ENCODE data around the gene ITPKC. TPM values are rescaled to one million over a fixed set of nuclear protein-coding genes. Genes with fewer than 3 reads are reported as not detected.

The ITPKC gene
- polyA plus RNA-seq, 1 donor from 2014 or later: 16.8 TPM

DNA sequence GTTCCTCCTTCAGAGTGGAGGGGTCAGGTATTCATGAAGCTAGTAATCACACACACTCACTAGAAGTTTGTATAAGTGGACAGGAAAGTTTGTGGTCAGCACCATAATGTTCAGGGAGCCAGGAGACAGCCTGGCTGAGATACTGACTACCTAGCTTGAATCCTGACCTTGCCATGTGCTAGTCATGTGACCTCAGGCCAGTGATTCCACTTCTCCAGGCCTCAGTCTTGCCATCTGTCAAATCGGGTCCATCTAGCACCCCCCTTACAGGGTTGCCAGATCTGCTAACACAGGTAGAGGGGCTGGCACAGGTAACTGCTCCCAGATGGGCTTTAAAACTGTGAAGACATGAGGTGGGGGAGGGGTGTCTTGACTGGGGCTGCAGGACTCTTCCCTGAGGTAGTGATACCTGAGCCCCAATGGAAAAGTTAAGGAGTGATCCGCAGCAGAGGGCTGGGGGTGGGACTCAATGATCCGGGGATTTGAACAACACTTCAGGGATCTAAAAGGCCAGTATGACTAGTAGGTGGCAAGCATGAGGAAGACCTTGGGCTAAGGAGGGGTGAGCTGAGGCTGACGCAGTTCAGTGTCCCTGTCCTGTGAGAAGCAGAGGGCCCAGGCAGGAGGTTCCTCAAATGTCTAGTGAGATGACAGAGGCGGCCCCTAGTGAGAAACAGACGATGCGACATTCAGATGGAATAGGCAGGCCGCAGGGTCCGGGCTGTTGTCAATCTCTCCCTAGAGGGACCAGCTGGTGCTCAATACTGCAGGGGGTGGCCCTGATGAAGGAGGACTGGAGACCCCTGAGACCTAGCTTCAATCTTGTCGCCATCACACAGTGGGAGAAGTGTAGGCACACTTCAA, 24.8 kb downstream of the ITPKC start:
- H3F3A ChIP-seq (ENCODE audit: insufficient read depth, low read length, poor library complexity, severe bottlenecking): no peaks in the 10 kb centered on the region
- H3K9me3 ChIP-seq (ENCODE audit: low read length): no peaks in the 10 kb centered on the region
- H3K27me3 ChIP-seq (ENCODE audit: insufficient read depth, low read depth, low read length): no peaks in the 10 kb centered on the region
- H3K4me3 ChIP-seq (ENCODE audit: low read length): no peak overlapping the region
- no peak overlapping the region for H3K27ac ChIP-seq (ENCODE audit: low read length)
- no peaks in the 10 kb centered on the region for H3K36me3 ChIP-seq (ENCODE audit: insufficient read depth, low read length)
- no peak overlapping the region for H3K9ac ChIP-seq (ENCODE audit: low read length)
- TF ChIP-seq SMC3 (conservative IDR thresholded peaks at IDR 0.05; ENCODE audit: poor library complexity): no peak
- H3K9me2 ChIP-seq (ENCODE audit: insufficient read depth, low read length): no peaks in the 10 kb centered on the region
- H4K20me1 ChIP-seq (ENCODE audit: insufficient read depth): no peaks in the 10 kb centered on the region
- H3K79me2 ChIP-seq (replicated peaks; ENCODE audit: insufficient read depth, low read length): no peaks in the 10 kb centered on the region
- no peak overlapping the region for H3K4me2 ChIP-seq (ENCODE audit: low read length)
- no peak overlapping the region for H2AFZ ChIP-seq (ENCODE audit: low read depth, low read length)

DNA sequence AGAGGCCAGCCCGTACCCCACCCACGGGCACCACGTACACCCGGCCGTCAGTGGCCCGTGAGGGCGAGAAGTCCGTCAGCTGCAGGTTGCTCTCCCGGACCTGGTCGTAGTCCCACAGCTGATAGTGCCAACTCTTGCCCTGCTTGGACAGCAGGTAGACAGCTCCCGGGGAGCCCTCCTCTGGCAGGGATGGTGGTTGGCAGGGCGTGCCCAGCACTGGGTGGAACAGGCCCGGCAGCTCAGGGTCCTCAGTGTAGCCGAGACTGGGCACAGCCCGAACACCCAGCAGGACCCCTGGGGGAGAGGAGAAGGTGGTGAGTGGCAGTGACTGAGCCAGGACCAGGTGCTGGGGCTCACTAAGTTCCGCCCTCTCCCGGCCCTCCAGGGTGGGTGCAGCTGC, 25.6 kb downstream of the ITPKC start:
- no peak overlapping the region for H2AFZ ChIP-seq (ENCODE audit: low read depth, low read length)
- no peak overlapping the region for H3K9ac ChIP-seq (ENCODE audit: low read length)
- no peaks in the 10 kb centered on the region for H3K27me3 ChIP-seq (ENCODE audit: insufficient read depth, low read depth, low read length)
- no peak overlapping the region for H3K27ac ChIP-seq (ENCODE audit: low read length)
- H3K36me3 ChIP-seq (ENCODE audit: insufficient read depth, low read length): no peaks in the 10 kb centered on the region
- H3F3A ChIP-seq (ENCODE audit: insufficient read depth, low read length, poor library complexity, severe bottlenecking): no peaks in the 10 kb centered on the region
- H3K4me2 ChIP-seq (ENCODE audit: low read length): no peak overlapping the region
- H3K4me3 ChIP-seq (ENCODE audit: low read length): no peak overlapping the region
- H3K79me2 ChIP-seq (replicated peaks; ENCODE audit: insufficient read depth, low read length): no peaks in the 10 kb centered on the region
- H3K9me2 ChIP-seq (ENCODE audit: insufficient read depth, low read length): no peaks in the 10 kb centered on the region
- TF ChIP-seq EZH2 (IDR thresholded peaks at IDR 0.05; ENCODE audit: borderline replicate concordance, insufficient read depth, low read length, poor library complexity, severe bottlenecking): no peak
- TF ChIP-seq, protein P1, sequence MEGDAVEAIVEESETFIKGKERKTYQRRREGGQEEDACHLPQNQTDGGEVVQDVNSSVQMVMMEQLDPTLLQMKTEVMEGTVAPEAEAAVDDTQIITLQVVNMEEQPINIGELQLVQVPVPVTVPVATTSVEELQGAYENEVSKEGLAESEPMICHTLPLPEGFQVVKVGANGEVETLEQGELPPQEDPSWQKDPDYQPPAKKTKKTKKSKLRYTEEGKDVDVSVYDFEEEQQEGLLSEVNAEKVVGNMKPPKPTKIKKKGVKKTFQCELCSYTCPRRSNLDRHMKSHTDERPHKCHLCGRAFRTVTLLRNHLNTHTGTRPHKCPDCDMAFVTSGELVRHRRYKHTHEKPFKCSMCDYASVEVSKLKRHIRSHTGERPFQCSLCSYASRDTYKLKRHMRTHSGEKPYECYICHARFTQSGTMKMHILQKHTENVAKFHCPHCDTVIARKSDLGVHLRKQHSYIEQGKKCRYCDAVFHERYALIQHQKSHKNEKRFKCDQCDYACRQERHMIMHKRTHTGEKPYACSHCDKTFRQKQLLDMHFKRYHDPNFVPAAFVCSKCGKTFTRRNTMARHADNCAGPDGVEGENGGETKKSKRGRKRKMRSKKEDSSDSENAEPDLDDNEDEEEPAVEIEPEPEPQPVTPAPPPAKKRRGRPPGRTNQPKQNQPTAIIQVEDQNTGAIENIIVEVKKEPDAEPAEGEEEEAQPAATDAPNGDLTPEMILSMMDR (IDR thresholded peaks at IDR 0.05; ENCODE audit: poor library complexity, severe bottlenecking): no peak
- no peak for TF ChIP-seq RAD21 (conservative IDR thresholded peaks at IDR 0.05)
- no peak for TF ChIP-seq POLR2AphosphoS5 (IDR thresholded peaks at IDR 0.05)
- TF ChIP-seq SMC3 (conservative IDR thresholded peaks at IDR 0.05; ENCODE audit: poor library complexity): no peak
- TF ChIP-seq, protein P2, sequence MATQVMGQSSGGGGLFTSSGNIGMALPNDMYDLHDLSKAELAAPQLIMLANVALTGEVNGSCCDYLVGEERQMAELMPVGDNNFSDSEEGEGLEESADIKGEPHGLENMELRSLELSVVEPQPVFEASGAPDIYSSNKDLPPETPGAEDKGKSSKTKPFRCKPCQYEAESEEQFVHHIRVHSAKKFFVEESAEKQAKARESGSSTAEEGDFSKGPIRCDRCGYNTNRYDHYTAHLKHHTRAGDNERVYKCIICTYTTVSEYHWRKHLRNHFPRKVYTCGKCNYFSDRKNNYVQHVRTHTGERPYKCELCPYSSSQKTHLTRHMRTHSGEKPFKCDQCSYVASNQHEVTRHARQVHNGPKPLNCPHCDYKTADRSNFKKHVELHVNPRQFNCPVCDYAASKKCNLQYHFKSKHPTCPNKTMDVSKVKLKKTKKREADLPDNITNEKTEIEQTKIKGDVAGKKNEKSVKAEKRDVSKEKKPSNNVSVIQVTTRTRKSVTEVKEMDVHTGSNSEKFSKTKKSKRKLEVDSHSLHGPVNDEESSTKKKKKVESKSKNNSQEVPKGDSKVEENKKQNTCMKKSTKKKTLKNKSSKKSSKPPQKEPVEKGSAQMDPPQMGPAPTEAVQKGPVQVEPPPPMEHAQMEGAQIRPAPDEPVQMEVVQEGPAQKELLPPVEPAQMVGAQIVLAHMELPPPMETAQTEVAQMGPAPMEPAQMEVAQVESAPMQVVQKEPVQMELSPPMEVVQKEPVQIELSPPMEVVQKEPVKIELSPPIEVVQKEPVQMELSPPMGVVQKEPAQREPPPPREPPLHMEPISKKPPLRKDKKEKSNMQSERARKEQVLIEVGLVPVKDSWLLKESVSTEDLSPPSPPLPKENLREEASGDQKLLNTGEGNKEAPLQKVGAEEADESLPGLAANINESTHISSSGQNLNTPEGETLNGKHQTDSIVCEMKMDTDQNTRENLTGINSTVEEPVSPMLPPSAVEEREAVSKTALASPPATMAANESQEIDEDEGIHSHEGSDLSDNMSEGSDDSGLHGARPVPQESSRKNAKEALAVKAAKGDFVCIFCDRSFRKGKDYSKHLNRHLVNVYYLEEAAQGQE (IDR thresholded peaks at IDR 0.05; ENCODE audit: borderline replicate concordance): no peak
- no peak for TF ChIP-seq TAF1 (IDR thresholded peaks at IDR 0.05; ENCODE audit: low read depth)
- TF ChIP-seq EP300 (conservative IDR thresholded peaks at IDR 0.05; ENCODE audit: poor library complexity, severe bottlenecking): no peak
- no peak for TF ChIP-seq MXI1 (conservative IDR thresholded peaks at IDR 0.05; ENCODE audit: poor library complexity, severe bottlenecking)
- no peaks in the 10 kb centered on the region for H4K20me1 ChIP-seq (ENCODE audit: insufficient read depth)
- H3K9me3 ChIP-seq (ENCODE audit: low read length): no peaks in the 10 kb centered on the region

Data from neural cell (in vitro differentiated cells).